GM19467 (cell line): ENCODE measurements around the gene SH3RF3.
A peak's percentile ranks its signal among the peaks of the same experiment; 100 is the strongest.

Experiments
- ATAC-seq: cut with Tn5 transposase; IDR thresholded peaks from one replicate; pipeline ENCODE4 v1.9.1; 2021; ENCODE audit warnings: mild to moderate bottlenecking, moderate library complexity; ENCODE audit not compliant: unreplicated experiment

The SH3RF3 gene

GRCh38 chr2:109345653-109346480 is 216.9 kb downstream of the SH3RF3 start:
- no peak for ATAC-seq

GRCh38 chr2:109346601-109347228 is 217.7 kb downstream of the SH3RF3 start:
- ATAC-seq, result no peak

- ATAC-seq, result no peak
These were observed 218.6 kb downstream of the SH3RF3 start for GRCh38 chr2:109347626-109348025.

- no peak for ATAC-seq
These were observed 219.2 kb downstream of the SH3RF3 start for GRCh38 chr2:109348190-109348589.

GRCh38 chr2:109348671-109349502 is 219.9 kb downstream of the SH3RF3 start:
- peak; percentile 63 for ATAC-seq

GRCh38 chr2:109349503-109350465 is 220.8 kb downstream of the SH3RF3 start:
- ATAC-seq, result no peak

- ATAC-seq, result no peak
These were observed 221.5 kb downstream of the SH3RF3 start for GRCh38 chr2:109350526-109350925.

GRCh38 chr2:109351164-109351756 is 222.3 kb downstream of the SH3RF3 start:
- no peak for ATAC-seq

GRCh38 chr2:109352056-109352897 is 223.3 kb downstream of the SH3RF3 start:
- no peak for ATAC-seq

GRCh38 chr2:109352898-109353689 is 224.1 kb downstream of the SH3RF3 start:
- no peak for ATAC-seq

GRCh38 chr2:109353806-109354745 is 225.1 kb downstream of the SH3RF3 start:
- no peak for ATAC-seq

GRCh38 chr2:109355192-109355843 is 226.3 kb downstream of the SH3RF3 start:
- no peak for ATAC-seq

- no peak for ATAC-seq
These were observed 227.5 kb downstream of the SH3RF3 start for GRCh38 chr2:109356324-109357035.

GRCh38 chr2:109364217-109364616 is 235.2 kb downstream of the SH3RF3 start:
- ATAC-seq, result no peak

GRCh38 chr2:109365131-109365530 is 236.1 kb downstream of the SH3RF3 start:
- no peak for ATAC-seq

GRCh38 chr2:109367683-109368082 is 238.7 kb downstream of the SH3RF3 start:
- ATAC-seq, result no peak
